Measurements from ENCODE around the gene LMO1.

Gene LMO1

GRCh38 chr11:8263769-8264410 is at the start of gene LMO1:
Gene LMO1 (minus strand): TSS chr11:8263878. CDS start chr11:8263362, 516 bp downstream.
- DNase-seq: peak; percentile 89

GRCh38 chr11:8312986-8313385 is 49.3 kb upstream of the LMO1 start:
- peak; percentile 6 for DNase-seq

DNA sequence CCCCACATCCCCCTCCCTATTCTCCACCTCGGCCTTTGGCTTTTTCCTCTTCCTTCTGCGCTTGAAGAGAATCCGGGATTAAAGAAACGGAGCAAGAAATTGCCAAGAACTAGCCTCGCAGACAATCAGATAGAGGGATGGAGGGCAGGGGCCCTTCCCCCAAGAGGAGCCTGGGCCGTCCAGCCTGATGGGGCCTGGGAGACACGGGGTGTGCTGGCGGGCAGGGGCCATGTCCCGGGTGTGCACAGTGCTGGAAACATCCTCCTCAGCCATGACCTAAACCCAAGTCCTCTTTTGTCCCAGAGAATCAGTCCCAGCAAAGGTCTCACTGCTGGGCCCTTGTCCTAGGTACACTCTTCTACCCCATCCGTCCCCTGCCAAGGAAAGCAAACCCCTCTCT is 47.7 kb upstream of the LMO1 start:
- DNase-seq: no peak

- peak; percentile 9 for DNase-seq
Measured at GRCh38 chr11:8310743-8311298, 47.1 kb upstream of the LMO1 start.

GRCh38 chr11:8309862-8310261 is 46.2 kb upstream of the LMO1 start:
- peak; percentile 8 for DNase-seq

GRCh38 chr11:8309311-8309710 is 45.6 kb upstream of the LMO1 start:
- DNase-seq: peak; percentile 5

DNA sequence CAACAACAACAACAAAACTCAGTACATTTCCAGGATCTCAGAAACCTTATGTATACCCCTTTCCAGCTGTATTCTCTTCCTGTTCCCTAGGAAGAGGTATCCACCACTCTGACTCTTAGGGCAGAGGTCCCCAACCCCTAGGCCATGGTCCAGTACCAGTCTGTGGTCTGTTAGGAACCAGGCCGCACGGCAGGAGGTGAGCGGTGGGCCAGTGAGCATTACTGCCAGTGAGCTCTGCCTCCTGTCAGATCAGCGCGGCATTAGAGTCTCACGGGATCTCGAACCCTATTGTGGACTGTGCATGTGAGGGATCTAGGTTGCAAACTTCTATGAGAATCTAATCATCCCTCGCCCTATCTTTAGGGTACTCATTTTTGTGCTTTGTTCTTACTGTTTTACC is 43.9 kb upstream of the LMO1 start:
- peak; percentile 4 for DNase-seq

GRCh38 chr11:8301622-8302021 is 37.9 kb upstream of the LMO1 start:
- peak; percentile 1 for DNase-seq

GRCh38 chr11:8298801-8299786 is 35.4 kb upstream of the LMO1 start:
- no peak for DNase-seq

GRCh38 chr11:8297781-8298440 is 34.2 kb upstream of the LMO1 start:
- DNase-seq: no peak

GRCh38 chr11:8296872-8297271 is 33.2 kb upstream of the LMO1 start:
- no peak for DNase-seq

DNA sequence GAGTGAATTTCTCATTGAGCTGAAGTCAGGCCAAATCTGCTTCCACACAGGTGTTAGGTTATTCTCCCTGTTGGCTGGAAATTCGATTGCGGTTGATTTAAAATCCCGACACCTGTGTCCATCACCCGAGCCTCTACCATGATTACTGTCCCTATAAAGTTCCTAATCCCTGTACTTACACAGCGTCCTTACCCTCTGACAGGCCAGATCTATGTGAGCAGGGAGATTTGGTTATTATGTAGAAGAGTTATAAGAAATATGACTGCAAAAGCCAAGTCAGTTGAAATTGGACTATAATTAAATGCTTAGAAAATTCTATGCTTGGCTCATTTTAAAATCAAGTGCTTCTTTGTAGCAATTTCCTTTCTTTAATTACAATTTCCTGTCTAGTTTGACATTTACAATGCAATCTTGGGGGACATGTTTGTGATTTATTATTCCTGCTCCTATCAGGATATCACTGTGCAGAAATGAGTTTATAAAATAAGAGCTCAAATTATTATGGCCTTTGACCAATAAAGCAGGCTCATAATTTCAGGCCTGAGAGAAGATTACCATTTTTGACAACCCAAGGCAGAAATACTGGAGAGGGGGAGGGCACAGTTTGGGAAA is 32.5 kb upstream of the LMO1 start:
- DNase-seq: no peak

GRCh38 chr11:8294251-8294935 is 30.7 kb upstream of the LMO1 start:
- DNase-seq: no peak

GRCh38 chr11:8293171-8293570 is 29.5 kb upstream of the LMO1 start:
- no peak for DNase-seq

GRCh38 chr11:8292351-8292750 is 28.7 kb upstream of the LMO1 start:
- DNase-seq: no peak

GRCh38 chr11:8291421-8292350 is 28.0 kb upstream of the LMO1 start:
- DNase-seq: no peak

DNA sequence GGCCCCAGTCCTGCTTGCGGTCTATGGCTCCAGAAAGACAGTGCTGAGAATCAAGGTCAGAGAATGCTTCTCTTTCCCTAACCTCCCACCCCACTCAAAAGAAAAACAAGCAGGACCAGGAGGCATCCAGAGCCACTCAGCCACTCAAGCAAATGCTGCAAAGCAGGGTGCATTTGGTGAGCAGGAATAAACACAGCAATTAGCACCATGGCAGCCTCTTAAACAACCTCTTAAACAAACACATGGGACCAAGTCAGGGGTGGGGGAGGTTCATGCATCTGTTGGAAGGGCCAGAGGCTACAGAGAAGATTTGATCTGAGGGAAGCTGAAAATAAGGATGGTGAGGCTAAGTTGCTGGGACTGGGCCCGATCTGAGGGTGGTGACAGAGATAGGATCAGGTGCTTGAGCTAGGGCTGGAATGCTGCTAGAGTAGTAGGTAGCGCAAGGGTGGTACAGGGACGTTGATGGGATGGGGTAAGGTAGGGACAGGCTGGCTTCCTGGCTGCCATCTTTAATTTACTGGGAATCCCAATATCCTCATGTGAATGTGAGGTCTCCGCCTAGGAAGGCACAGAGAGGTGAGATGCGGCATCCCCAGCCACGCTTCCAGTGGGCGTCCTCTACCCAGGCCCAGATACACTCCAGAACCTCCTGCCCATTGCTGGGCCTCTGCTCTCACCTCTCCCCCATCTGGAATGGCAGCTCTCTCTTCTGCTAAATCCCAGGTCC is 26.6 kb upstream of the LMO1 start:
- no peak for DNase-seq

- DNase-seq: no peak
Measured at GRCh38 chr11:8289492-8289918, 25.8 kb upstream of the LMO1 start.

DNA sequence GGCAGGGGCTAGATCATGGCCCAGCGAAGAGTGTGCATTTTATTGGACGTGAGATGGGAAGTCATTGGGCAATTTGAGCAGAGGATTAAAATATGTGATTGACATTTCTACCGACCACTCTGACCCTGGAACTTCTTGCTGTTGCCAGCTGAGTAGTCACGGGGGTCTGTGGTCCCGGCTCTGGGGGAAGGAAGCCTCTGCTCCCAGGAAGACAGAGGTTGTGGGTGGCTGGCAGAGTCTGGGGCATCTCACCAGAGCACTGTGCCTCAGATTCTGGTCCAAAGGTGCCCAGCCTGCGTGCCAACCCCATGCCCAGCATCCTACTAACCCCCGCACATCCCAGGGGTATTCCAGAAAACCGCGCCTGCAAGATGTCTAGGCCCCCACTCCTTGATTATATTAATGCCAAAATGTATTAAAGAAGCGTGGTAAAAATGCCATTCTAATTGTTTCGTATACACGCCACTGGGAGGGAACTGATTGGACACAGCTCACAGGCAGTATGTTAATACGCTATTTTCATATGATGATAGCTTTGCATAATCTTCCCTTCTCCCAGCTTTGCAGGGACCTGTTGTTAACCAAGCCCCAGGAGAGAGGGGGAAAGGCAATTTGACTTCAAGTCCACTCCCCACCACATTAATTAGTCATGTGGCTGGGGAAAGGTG is 25.3 kb upstream of the LMO1 start:
- no peak for DNase-seq
